ENCODE data around the gene RAB3A.
"Not testable (repeated sequence)": the region's sequence is repeated elsewhere in the genome, so short reads cannot be mapped to it uniquely, and the experiment has no call there.

Gene RAB3A

DNA sequence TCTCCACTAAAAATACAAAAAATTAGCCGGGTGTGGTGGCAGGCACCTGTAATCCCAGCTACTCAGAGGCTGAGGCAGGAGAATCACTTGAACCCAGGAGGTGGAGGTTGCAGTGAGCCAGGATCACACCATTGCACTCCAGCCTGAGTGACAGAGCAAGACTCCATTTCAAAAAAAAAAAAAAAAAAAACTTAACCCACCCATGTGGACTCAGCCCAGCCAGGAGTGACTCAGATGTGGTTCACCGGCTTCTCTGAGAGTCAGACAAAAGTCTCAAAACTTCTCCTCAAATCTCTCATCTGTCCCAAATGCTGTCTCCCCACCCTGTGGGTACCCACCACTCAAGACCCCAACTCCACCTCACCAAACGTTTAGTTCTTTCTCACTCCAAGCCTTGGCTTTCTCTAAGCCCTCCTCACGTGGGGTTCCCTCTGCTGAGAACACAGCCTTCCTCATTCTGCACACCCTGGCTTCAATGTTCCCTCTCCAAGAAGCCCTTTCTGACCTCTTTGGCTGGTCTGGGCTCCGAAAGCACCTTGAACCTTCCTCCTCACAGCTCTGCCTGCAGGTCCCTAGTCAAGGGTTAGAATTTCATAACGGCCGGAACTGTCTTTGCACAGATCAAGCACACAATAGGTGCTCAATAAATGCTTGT lies 11.1 kb upstream of the RAB3A start:
- Mint-ChIP-seq H3K36me3 (ENCODE audit: low read depth) (no peaks in the 10 kb centered on the region), H3K27me3 (peaks cover 3% of the 10 kb centered on the region), H3K4me3 (no peak overlapping the region), H3K4me1 (ENCODE audit: low read depth) (peaks cover 8% of the 10 kb centered on the region), H3K9me3 (no peaks in the 10 kb centered on the region), H3K27ac (no peak overlapping the region)
- DNase-seq: no peak

DNA sequence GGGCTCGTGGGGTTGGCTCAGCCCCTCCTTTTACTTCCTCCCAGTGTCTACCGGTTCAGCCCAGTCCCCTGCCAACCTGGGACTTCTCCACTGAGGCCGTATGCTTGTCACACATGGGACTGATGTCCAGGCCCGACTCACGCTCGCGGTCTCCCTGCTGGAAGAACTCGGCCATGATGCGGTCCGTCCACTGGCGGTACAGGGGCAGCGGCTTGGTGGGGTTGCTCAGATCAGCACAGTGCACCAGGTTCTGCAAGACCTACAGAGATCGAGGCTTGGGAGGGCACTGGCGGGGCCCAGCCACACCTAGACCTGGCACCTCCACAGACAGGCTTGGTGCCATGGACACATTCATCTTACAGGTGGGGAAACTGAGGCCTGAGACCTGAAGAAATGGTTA lies 7.8 kb upstream of the RAB3A start:
- Mint-ChIP-seq H3K36me3 (ENCODE audit: low read depth) (no peaks in the 10 kb centered on the region), H3K27me3 (peaks cover 11% of the 10 kb centered on the region), H3K9me3 (no peaks in the 10 kb centered on the region), H3K27ac (no peak overlapping the region), H3K4me3 (no peak overlapping the region), H3K4me1 (ENCODE audit: low read depth) (peaks cover 8% of the 10 kb centered on the region)
- no peak for DNase-seq

DNA sequence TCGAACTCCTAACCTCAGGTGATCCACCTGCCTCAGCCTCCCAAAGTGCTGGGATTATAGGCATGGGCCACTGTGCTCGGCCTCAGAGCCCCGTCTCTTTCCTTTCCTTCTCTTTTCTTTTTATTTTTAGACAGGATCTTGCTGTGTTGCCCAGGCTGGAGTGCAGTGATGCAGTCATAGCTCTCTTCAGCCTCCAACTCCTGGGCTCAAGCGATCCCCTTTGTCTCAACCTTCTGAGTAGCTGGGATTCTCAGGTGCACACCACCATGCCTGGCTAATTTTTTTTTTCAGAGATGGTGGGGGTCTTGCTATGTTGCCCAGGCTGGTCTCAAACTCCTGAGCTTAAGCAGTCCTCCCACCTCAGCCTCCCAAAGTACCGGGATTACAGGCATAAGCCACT lies 6.1 kb upstream of the RAB3A start:
- peaks cover 11% of the 10 kb centered on the region for H3K27me3 Mint-ChIP-seq
- H3K36me3 Mint-ChIP-seq (ENCODE audit: low read depth); H3K4me3 Mint-ChIP-seq; DNase-seq; H3K4me1 Mint-ChIP-seq (ENCODE audit: low read depth); H3K9me3 Mint-ChIP-seq; H3K27ac Mint-ChIP-seq: not testable (repeated sequence)

DNA sequence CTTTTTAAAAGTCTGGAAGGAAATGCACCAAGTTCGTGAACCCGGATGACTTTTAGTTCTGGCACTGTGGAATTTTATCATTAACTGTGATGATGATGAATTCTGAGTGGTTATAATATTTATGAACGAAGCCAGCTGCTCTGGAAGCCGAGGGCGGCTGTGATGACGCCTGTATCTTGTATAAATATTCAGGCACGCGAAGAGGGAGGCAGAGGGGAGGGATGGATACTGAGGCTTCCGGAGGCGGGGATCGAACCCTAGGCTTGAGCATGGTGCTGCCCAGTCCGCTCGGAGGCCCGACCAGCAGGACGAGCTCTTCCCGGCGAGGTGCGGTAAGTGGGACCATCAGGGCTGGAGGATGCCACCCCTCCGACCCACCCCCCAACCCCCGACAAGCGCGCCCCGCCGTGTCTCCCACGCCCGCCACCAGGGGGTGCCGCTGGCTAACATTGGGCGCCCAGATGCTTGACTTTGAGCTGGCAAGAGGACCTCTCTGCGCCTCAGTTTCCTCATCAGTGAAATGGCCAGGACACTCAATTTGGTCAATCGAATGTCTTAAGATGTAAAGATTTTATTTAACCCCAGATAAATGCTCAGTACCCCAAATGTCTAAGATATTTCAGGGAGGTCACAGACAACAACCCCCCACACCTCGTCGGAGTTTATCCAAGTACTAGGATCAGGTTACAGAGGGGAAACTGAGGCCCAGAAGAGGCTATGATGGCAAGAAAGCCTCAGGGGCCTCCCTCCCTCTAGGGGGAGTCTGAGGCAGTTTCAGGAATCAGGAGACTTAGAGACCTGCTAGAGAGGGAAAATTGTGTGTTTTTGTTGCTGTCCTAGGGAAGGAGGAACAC lies 4.5 kb upstream of the RAB3A start:
- H3K27me3 Mint-ChIP-seq: peaks cover 8% of the 10 kb centered on the region
- no peak overlapping the region for H3K4me3 Mint-ChIP-seq
- no peaks in the 10 kb centered on the region for H3K9me3 Mint-ChIP-seq
- peaks cover 16% of the 10 kb centered on the region for H3K4me1 Mint-ChIP-seq (ENCODE audit: low read depth)
- peaks cover 3% of the 10 kb centered on the region for H3K36me3 Mint-ChIP-seq (ENCODE audit: low read depth)
- H3K27ac Mint-ChIP-seq: no peak overlapping the region
- peak; percentile 78 for DNase-seq

DNA sequence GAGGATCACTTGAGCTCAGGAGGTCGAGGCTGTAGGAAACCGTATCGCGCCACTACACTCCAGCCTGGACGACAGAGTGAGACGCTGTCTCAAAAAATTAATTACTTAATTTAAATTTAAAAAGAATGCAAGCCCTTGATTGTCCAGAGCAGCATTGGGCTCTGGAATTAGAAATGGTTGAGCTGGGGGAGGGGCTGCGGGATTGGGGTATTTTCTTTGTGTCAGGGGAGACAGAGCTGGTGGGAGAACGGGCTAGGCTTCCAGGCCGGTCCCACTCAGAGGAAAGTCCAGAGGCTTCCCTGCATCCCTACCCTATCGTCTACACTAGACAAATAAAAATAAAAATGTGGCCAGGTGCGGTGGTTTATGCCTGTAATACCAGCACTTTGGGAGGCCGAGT lies 2.2 kb upstream of the RAB3A start:
- H3K27me3 Mint-ChIP-seq: peaks cover 8% of the 10 kb centered on the region
- no peaks in the 10 kb centered on the region for H3K9me3 Mint-ChIP-seq
- H3K4me3 Mint-ChIP-seq: no peak overlapping the region
- peaks cover 30% of the 10 kb centered on the region for H3K4me1 Mint-ChIP-seq (ENCODE audit: low read depth)
- H3K36me3 Mint-ChIP-seq (ENCODE audit: low read depth): peaks cover 18% of the 10 kb centered on the region
- DNase-seq: no peak
- H3K27ac Mint-ChIP-seq: no peak overlapping the region

DNA sequence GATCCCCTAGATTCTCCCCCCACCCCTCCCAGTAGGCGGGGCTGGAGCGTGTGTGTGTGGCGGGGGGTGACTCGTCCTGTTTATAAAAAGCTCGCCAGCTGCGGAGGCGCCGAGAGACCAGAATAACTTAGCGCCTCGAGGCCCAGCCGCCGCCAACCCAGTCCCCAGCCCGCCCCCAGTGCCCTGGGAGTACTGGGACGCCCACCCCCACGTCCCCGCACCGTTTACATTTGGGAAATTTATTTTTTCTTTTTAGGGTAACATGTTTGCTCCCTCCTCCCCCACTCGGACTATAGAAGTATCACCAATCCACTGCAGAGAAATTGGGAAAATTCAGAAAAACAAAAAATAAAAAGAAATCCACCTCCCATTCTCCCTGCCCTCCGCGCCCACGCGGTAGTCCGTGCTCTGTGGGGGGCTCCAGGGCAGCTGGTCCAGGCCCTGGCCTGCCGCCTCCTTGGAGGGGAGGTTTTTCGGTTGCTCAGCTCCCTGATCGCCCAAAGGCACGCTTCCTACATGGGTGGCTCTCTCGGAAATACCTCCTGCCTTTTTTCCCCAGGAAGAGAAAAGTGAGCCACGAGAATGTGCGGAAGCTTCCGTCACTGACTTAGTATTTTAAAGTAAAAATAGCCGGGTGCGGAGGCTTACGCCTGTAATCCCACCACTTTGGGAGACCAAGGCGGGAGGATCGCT lies 1.5 kb upstream of the RAB3A start:
- peak; percentile 71 for DNase-seq
- H3K27me3 Mint-ChIP-seq: peaks cover 8% of the 10 kb centered on the region
- peak overlapping the region; percentile 90 for H3K27ac Mint-ChIP-seq
- H3K9me3 Mint-ChIP-seq: no peaks in the 10 kb centered on the region
- H3K4me3 Mint-ChIP-seq: peak overlapping the region; percentile 81
- peaks cover 30% of the 10 kb centered on the region for H3K4me1 Mint-ChIP-seq (ENCODE audit: low read depth)
- peaks cover 21% of the 10 kb centered on the region for H3K36me3 Mint-ChIP-seq (ENCODE audit: low read depth)

DNA sequence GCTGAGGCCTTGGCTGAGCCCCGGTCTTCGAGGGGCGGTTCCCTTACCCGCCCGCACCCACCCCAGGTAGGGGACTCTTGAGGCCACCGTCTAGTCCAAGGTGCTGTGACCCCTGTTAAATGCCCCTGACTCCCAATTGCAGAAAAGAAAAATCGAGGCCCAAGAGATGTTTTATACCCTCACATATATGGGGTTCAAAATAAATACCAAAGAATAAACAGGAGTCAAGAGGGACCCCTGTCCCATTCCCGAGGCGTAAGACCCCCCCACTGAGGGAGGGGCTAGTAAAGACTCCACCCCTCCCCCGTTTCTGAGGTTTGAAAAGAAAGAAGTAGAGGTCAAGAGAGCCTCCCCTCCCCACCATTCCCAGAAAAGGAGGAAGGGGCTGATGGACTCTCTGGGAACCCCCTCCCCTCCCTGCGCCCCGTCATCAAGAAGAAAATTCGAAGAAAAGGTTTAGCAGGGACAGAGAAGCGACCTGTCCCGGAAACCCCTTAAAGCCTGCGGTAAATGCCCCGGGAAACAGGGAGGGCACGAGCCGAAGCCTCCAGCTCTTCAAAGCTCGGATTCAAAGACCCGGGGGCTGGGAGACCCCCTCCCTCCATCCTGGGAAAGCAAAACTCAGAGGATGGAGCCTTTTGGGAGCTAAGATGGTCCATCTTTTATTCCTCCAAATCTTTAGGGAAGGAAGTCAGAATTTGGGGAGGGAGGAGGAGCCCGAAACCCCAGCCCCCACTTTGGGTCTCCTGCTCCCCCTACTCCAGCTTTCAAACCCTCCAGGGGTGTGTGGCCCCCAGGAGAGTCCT lies 755 bp upstream of the RAB3A start:
- H3K4me1 Mint-ChIP-seq (ENCODE audit: low read depth): peaks cover 30% of the 10 kb centered on the region
- peak overlapping the region; percentile 81 for H3K4me3 Mint-ChIP-seq
- no peak for DNase-seq
- H3K36me3 Mint-ChIP-seq (ENCODE audit: low read depth): peaks cover 29% of the 10 kb centered on the region
- peak overlapping the region; percentile 90 for H3K27ac Mint-ChIP-seq
- no peaks in the 10 kb centered on the region for H3K9me3 Mint-ChIP-seq
- peaks cover 8% of the 10 kb centered on the region for H3K27me3 Mint-ChIP-seq

DNA sequence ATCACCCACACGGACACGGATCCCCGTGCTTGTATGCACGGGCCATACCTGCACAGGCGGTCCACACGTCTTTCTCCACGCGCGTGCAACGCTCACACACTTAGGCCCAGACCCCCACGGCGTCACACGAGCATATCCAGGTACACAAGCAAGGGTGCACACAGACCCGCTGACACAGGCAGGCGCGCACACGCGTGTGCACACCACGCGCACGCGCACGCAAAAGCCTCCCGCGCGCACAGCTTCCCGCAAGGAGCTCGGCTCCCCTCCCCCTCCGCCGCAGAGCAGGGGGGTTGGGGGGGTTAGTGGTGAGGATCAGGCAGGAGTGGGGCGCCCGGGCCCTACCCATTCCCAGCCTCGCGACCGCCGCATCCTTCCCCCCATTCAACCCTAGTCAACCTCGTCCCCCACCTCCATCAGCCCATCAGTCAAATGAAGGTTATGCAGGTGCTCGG lies 407 bp downstream of the RAB3A start:
- Mint-ChIP-seq H3K9me3 (no peaks in the 10 kb centered on the region), H3K27ac (peak overlapping the region; percentile 86), H3K36me3 (ENCODE audit: low read depth) (peaks cover 40% of the 10 kb centered on the region), H3K4me1 (ENCODE audit: low read depth) (peaks cover 30% of the 10 kb centered on the region), H3K4me3 (peak overlapping the region; percentile 91), H3K27me3 (peaks cover 3% of the 10 kb centered on the region)
- no peak for DNase-seq

DNA sequence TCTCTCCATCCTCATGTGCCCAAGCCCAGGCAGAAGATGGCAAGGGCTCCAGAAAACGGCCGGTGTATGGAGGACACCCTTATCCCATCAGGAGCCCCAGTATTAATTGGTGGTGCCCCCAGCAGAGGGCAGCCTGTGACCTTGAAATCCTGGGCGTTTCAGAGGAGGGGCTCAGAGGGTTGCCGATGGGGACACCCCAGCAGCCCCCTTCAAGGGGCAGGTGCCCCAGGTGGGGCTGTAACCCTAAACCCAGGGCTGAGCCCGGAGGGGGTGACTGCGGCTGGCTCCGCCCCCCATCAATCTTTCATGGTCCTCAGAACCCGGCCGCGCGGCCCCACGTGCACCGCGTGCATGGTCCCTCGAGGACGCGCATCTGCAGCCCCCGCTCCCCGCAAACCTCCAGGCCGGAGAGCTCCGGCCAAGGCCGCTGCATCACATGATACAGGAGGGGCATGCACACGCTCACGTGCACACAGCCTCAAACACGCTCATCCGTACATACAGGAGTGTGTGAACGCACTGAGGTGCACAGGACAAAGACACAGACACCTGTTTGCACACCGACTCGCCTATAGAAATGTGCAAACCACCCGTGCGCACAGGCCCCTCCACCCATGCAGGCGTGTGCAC lies 949 bp downstream of the RAB3A start:
- Mint-ChIP-seq H3K9me3 (no peaks in the 10 kb centered on the region), H3K36me3 (ENCODE audit: low read depth) (peaks cover 46% of the 10 kb centered on the region), H3K27ac (peak overlapping the region; percentile 86), H3K4me3 (peak overlapping the region; percentile 91), H3K27me3 (peaks cover 2% of the 10 kb centered on the region), H3K4me1 (ENCODE audit: low read depth) (peaks cover 30% of the 10 kb centered on the region)
- peak; percentile 62 for DNase-seq

DNA sequence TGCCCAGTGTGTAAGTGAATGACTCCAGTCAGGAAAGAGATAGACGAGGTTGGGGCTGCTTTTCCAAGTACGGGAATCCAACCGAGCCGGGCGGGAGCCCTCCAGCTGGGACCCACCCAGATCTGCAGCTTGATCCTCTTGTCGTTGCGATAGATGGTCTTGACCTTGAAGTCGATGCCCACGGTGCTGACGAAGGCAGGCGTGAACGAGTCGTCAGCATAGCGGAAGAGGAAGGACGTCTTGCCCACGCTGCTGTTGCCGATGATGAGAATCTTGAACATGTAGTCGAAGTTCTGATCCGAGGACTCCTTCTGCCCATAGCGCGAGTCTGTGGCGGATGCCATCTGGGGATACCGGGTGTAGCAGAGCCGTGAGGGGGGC lies 1.5 kb downstream of the RAB3A start:
- peaks cover 30% of the 10 kb centered on the region for H3K4me1 Mint-ChIP-seq (ENCODE audit: low read depth)
- H3K27me3 Mint-ChIP-seq: peaks cover 2% of the 10 kb centered on the region

DNA sequence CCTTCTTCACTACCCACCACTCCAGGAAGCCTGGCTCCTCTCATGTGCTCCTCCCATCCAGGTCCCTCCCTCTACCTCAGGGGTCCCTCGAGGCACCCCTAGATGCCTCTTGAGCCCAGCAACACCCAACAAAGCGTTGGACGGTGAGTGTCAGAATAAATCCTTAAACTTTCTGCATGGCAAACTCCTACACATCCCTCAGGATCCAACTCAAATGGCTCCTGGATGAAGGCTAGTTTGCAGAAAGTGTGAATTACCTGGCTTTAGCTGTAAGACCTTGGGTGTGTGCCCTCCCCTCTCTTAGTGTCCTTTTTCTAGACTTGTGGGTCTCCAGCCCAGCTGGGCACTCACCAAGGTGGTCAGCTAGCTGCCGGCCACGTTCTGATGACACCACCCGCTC lies 5.5 kb downstream of the RAB3A start:
- Mint-ChIP-seq H3K4me1 (ENCODE audit: low read depth) (peaks cover 28% of the 10 kb centered on the region), H3K27ac (no peak overlapping the region), H3K9me3 (no peaks in the 10 kb centered on the region), H3K27me3 (no peaks in the 10 kb centered on the region), H3K4me3 (no peak overlapping the region), H3K36me3 (ENCODE audit: low read depth) (peaks cover 75% of the 10 kb centered on the region)
- no peak for DNase-seq

More for the DNA sequence above, 1.5 kb downstream of the RAB3A start:
- Mint-ChIP-seq H3K27ac (no peak overlapping the region), H3K9me3 (no peaks in the 10 kb centered on the region), H3K4me3 (peak overlapping the region; percentile 91), H3K36me3 (ENCODE audit: low read depth) (peaks cover 51% of the 10 kb centered on the region)
- DNase-seq: no peak

DNA sequence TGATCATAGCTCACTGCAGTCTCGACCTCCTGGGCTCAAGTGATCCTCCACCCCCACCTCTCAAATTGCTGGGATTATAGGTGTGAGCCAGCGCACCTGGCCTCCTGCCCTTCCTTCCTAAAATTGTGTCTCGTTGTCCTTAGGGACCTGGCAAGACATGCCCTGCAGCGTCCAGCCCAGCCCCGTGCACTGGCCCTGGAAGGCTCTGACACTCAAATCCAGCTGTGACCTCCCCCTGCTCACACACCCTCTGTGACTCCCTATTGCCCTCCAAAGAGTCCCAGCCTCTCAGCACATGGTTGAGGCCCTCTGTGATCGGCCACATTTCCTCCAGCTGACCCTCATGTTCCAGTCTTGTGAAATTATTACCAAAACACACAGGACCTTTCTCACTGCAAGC lies 5.9 kb downstream of the RAB3A start:
- Mint-ChIP-seq H3K4me3 (no peak overlapping the region), H3K27me3 (no peaks in the 10 kb centered on the region), H3K27ac (no peak overlapping the region), H3K9me3 (no peaks in the 10 kb centered on the region), H3K4me1 (ENCODE audit: low read depth) (peaks cover 23% of the 10 kb centered on the region), H3K36me3 (ENCODE audit: low read depth) (peaks cover 73% of the 10 kb centered on the region)
- no peak for DNase-seq

DNA sequence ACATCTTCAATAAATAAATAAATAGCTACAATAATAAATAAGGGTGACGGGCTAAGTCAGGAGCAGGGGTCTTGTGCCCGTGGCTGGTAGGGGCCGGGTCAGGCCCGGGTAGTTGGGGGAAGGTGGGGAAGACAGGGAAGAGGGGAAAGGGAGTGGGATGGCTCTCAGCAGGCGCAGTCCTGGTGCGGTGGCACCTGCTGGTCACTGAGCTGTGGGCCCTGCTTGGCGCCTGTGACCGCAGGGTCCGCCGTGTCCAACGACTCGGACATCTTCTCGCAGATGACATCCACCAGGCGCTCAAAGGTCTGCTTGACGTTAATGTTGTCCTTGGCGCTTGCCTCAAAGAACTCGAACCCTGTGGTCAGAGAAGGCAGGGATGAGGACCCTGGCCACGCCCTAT lies 6.5 kb downstream of the RAB3A start:
- H3K4me3 Mint-ChIP-seq: no peak overlapping the region
- peaks cover 22% of the 10 kb centered on the region for H3K4me1 Mint-ChIP-seq (ENCODE audit: low read depth)
- H3K9me3 Mint-ChIP-seq: no peaks in the 10 kb centered on the region
- peaks cover 70% of the 10 kb centered on the region for H3K36me3 Mint-ChIP-seq (ENCODE audit: low read depth)
- no peak overlapping the region for H3K27ac Mint-ChIP-seq
- H3K27me3 Mint-ChIP-seq: no peaks in the 10 kb centered on the region
- no peak for DNase-seq

DNA sequence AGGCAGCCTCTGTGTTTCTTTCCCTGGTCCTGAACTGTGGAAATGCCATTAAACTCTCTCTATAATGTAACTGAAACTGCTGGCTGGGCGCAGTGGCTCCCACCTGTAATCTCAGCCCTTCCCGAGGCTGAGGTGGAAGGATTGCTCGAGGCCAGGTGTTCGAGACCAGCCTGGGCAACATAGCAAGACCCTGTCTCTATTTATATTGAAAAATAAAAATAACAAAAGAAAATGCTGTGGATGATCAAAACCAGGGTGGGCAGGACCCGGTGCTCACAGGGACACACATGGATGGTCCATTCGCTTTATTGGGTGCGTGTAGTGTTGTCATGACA lies 7.4 kb downstream of the RAB3A start:
- H3K4me3 Mint-ChIP-seq: no peak overlapping the region
- peaks cover 64% of the 10 kb centered on the region for H3K36me3 Mint-ChIP-seq (ENCODE audit: low read depth)
- no peak overlapping the region for H3K27ac Mint-ChIP-seq
- no peaks in the 10 kb centered on the region for H3K27me3 Mint-ChIP-seq
- H3K9me3 Mint-ChIP-seq: no peaks in the 10 kb centered on the region
- DNase-seq: no peak
- peaks cover 25% of the 10 kb centered on the region for H3K4me1 Mint-ChIP-seq (ENCODE audit: low read depth)
